NCI-H128 (cell line): ENCODE data around the gene NAV2.
A peak's percentile ranks its signal among the peaks of the same experiment; 100 is the strongest.
"Not testable (repeated sequence)": the region's sequence is repeated elsewhere in the genome, so short reads cannot be mapped to it uniquely, and the experiment has no call there.

ENCODE experiments used
- DNase-seq: peaks from one replicate; lab custom pipeline; 2025; ENCODE audit not compliant: unreplicated experiment; lab: John Stamatoyannopoulos, UW

Gene NAV2

DNA sequence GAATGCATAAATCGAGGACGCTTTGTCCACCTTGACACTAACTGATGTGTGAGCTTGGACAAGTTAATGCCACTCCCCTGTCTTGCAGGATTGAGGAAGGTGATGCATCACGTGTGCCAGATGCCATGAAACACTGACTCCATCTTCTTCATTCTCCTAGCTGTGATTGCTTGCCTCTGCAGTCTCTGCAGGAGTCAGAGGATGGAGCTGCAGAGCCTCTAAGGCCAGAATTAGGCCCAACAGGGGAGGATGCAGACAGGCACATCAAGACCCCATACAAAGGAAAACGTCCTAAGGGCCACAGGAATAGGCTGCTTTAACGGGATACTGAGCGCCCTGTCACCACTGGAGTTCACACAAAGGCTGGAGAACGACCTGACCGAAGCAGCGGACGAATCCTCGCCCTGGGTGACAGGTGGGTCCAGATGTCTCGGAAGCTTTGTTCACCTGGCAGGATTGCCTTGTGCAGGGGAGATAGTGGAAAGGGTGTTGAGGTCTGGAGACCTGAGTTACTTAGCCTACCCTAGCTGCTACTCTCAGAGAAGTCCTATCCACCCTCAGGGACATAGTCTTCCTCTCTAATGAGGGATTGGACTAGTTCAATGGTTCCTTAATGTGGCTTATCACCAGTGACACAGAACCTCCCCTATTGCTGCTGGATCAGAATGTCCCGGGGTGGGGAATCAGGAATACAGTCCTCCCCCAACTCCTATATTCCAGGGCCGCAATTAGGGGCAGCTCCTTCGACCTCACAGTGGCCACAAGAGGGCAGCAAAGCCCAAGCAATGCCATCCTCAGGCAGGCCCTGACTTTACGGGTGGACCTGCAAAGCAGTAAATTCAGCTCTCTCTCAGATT, 415.3 kb downstream of the NAV2 start:
- DNase-seq: peak; percentile 34

DNA sequence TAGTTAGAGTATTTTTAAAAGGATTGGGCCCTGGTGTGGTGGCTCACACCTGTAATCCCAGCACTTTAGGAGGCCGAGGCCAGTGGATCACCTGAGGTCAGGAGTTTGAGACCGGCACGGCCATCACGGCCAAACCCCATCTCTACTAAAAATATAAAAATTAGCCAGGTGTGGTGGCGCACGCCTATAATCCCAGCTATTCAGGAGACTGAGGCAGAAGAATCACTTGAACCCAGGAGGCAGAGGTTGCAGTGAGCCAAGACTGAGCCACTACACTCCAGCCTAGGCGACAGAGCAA, 415.8 kb downstream of the NAV2 start:
- DNase-seq: not testable (repeated sequence)

- no peak for DNase-seq
Measured at GRCh38 chr11:20129665-20130064, 417.0 kb downstream of the NAV2 start.

DNA sequence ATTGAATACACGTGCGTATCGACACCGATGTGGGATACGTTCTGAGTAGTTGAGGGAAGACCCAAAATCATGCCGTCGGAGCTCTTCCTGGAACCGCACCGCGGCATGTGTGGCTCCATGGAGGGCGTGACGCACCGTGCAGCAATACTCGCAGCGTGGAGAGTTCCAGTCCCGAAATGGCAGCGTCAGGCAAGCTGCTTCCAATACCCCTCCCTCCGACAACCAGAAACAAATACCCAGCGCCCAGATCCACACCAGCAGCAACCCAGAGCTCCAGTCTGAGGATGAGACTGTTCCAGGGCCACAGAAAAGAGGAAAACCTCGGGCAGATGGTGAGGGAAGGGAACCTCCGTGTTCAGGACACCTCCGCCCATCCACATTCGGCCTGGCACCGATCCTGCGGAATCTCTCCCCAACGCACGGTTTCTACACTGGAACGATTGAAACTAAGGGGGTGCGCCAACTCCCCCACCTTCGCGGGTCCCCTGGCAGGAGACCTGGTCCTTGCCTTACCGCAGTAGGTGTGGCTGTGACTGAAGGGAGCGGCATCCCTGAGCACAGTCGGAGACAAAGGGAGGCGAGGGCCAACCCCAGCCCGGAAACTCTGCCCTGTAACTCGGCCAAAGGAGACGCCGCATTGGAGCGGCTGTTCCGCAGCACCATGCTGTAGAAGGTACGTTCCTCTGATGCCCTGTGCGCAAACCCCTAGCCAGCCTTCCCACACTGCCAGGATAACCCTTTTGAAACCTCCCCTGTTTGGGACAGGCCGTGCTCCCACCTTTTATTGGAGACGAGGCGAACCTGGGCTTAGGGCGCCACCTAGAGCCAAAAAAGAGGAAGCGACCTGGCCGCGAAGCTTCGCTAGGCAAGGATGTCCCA, 419.4 kb downstream of the NAV2 start:
- no peak for DNase-seq

DNA sequence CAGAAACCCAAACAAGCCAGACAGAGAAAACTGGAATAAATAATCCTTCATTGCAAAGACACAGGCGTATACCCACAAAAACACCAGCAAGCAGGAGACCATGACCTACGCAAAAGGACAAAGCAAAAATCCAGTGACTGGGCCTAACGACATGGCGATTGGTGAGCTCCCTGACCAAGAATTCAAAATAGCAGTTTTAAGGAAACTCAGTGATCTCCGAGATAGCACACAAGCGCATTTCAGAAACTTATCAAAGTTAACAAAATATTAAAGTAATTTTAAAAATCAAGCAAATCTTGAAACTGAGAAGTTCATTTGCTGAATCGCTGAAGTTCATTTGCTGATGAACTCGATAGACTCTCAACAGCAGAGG, 420.0 kb downstream of the NAV2 start:
- DNase-seq: no peak

GRCh38 chr11:20134991-20135736, 422.5 kb downstream of the NAV2 start:
- DNase-seq: no peak

DNA sequence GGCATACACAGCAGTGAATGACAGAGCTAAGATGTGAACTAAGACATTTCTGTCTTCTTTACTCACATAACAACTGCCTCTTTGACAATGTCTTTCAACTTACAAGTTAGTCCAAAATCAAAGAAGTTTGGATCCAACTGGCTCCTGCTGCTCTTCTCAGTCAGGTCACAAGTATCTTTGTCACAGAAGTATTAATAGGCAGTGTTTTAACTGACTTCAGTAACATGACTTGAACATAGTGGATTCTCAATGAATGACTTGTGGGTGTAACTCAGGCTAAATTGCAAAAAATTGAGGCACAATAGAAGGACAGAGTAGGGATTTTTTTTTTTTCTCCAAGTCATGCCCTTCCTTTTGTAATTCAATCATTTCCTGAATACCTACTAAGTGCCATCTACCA, 425.0 kb downstream of the NAV2 start:
- no peak for DNase-seq

GRCh38 chr11:20138707-20139106, 426.1 kb downstream of the NAV2 start:
- DNase-seq: no peak

DNA sequence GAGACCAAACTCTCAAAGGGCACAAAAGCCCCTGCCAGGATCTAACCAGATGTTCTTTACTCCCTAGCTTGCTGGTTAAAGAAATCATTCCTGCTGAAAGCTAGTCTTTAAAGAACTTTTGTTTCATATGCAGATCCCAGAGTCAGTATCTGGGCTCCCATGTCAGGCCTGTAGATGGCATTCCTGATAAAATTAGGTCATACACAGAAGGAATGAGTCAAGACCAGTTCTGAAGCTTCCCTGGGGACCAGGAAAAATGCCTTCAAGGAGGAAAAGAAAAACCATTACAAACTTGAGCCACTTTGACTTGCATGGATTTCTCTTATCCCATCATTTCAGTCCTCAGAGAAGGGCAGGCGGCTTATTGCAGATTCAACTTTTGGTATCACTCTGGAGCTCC, 441.7 kb downstream of the NAV2 start:
- no peak for DNase-seq

DNA sequence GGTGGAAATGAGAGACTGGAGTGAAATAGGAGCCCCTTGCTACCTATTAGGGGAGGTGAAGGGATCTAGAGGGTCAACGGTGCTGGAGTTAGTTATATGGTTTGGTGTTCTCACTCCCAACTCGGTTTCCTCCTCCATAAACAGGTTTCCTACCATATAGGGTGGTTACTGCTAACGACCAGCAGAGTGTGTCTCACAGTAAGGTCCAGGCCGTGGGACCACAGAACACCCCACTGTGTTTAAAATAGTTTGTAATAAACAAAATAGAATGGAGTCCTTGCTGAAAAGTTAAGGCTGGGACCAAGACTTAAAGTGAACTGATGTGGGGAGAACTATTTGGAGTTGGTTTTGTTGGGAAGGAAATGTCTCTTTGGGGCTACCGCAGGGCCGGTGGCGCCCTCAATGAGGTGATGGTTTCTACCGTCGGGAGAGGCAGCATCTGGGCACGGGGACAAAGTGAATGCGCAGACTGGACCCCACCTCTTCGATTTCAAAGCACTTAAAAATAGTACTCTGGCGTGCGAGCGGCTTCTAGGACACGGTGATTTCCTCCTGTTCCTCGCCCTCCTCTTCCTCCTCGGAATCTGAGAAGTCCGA, 443.1 kb downstream of the NAV2 start:
- DNase-seq: no peak

- no peak for DNase-seq
Measured at GRCh38 chr11:20156280-20156875, 443.7 kb downstream of the NAV2 start.

- no peak for DNase-seq
Measured at GRCh38 chr11:20156876-20157613, 444.4 kb downstream of the NAV2 start.

DNA sequence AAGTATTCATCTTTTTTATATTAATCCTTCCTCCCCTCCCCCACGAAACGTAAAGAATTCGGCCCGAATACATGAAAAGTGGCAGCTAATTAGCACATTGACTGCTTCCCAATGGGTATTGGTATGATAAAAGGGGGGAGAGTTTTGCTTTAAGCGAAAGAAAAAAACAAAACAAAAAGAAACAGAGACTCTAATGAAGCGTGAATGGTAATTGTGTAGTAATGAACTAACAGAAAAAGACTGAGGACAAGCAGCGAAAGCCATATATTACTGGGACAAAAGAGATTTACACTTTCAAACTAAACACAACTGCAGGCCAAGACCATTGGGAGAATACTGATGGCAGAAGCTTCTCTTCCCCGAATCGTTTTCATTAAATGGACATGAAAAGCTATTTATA, 445.1 kb downstream of the NAV2 start:
- no peak for DNase-seq

DNA sequence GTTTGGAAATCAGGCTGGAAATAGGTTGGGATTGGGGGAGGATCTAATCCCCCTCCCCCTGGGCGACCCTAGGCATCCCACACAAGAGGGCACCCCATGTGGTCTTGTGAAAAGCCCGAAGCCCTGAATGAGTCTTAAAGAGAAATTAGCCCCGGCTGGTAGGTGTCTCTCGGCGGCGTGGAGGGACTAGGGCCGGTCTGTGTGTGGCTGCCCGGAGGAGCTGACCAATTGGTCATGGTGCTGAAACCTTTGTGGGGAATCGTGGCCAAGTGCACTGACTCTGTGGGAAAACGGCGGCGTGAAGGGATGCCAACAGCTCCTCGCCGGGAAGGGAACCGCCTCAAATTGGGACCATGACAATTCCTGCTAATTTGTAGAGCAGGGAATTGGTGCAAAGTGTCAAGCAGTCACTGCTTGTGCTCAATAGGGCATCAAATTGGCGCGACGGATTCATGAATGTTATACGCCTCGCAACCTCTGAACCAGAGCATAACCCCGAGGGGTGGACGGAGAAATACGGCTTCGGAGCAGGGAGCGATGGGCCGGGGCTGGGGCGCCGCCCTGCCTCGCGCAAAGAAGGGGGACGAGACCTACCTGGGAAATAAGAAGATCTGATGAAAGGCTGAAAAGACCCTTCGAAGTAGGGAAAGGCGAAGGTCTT, 446.1 kb downstream of the NAV2 start:
- no peak for DNase-seq

- DNase-seq: no peak
Measured at GRCh38 chr11:20159466-20160381, 447.1 kb downstream of the NAV2 start.

DNA sequence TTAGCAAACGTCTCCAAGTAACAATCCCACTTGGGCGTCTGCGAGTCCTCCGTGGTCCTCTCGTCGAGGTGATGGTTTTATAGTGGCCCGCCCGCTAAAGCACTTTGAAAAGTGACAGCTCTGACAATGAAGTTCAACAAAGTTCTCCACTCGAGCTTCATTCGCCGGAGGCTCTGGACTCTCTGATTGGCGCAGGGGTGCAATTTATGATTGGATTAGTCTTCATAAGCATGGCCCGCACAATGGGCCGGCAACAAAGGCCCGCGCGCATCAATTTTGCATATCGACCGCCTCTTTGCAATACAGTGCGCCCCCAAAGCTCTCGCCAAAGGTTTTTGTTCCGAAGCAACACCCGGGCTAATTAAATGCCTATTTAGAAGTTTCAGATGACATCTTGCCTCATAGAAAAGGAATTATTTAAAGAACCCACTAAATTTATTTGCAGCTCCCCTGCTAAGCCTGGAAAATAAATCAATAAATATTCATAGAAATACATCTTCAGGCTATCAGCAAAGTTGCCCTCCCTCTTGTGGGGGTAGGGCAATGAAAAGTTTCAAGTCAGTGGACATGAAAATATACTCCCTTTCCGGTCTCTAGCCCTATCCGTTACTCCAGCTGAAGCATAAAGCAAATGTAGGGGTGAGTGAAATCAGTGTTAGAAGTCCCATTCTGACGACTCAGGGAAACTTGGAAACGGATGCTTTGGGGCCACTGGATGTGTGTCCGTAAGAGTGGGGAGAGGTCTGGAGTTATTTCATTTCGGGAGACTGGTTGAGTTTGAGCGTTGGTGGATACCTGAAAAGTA, 448.0 kb downstream of the NAV2 start, which contains the start of gene DBX1:
TSS of gene DBX1 (minus strand) at position 51 of the 805 bp plus-strand sequence. CDS start 151 bp downstream, outside the sequence.
- no peak for DNase-seq

- no peak for DNase-seq
Measured at GRCh38 chr11:20161230-20161918, 448.7 kb downstream of the NAV2 start.
